C4-2B (cell line): Measurements from ENCODE around the gene COX18.
A peak's percentile ranks its signal among the peaks of the same experiment; 100 is the strongest.

Experiments used
- H3K27ac ChIP-seq: fragments of 450-650 bp; 2 replicates; pipeline ENCODE4 v1.5.1; 2017
- ZFX ChIP-seq: fragments of 450-650 bp; IDR thresholded peaks from 2 replicates; pipeline ENCODE4 v1.6.1; 2017
- TF ChIP-seq, protein P1 (sequence below): fragments of 450-650 bp; conservative IDR thresholded peaks from 2 replicates; pipeline ENCODE4 v1.5.1; 2017; ENCODE audit warnings: mild to moderate bottlenecking

The COX18 gene, protein sequence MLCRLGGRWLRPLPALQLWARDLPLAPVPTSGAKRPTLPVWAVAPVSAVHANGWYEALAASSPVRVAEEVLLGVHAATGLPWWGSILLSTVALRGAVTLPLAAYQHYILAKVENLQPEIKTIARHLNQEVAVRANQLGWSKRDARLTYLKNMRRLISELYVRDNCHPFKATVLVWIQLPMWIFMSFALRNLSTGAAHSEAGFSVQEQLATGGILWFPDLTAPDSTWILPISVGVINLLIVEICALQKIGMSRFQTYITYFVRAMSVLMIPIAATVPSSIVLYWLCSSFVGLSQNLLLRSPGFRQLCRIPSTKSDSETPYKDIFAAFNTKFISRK

DNA sequence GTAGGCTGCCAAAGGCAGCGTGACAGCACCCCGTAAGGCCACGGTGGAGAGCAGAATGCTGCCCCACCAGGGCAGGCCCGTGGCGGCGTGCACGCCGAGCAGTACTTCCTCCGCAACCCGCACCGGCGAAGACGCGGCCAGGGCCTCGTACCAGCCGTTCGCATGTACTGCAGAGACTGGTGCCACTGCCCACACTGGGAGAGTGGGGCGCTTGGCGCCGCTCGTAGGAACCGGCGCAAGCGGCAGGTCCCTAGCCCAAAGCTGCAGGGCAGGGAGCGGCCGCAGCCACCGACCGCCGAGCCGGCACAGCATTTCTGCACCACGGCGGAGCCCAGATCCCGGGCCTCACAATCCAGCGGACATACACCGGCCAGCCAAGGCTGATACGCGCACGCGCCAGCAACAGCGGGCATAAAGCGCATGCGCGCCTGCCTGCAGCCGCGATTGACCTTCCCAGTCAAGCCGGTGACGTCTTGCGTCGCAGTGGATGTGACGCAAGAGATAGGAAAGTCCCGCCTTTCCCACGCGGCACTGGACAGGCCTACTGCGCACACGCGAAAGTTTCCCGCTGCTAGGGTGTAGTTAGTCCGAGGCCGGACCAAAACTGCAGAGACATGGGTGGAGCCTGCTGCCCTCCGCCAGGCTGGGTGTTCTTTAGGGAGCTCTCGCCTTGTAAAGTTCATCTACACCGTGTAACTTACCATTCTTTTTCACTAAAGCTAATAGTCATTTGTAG, at the start of gene COX18:
COX18 (minus strand) TSS at position 379 of the 736 bp plus-strand sequence; CDS start at position 312, 67 bp downstream.
- TF ChIP-seq ZFX, result peak; percentile 95
- TF ChIP-seq, protein P1, sequence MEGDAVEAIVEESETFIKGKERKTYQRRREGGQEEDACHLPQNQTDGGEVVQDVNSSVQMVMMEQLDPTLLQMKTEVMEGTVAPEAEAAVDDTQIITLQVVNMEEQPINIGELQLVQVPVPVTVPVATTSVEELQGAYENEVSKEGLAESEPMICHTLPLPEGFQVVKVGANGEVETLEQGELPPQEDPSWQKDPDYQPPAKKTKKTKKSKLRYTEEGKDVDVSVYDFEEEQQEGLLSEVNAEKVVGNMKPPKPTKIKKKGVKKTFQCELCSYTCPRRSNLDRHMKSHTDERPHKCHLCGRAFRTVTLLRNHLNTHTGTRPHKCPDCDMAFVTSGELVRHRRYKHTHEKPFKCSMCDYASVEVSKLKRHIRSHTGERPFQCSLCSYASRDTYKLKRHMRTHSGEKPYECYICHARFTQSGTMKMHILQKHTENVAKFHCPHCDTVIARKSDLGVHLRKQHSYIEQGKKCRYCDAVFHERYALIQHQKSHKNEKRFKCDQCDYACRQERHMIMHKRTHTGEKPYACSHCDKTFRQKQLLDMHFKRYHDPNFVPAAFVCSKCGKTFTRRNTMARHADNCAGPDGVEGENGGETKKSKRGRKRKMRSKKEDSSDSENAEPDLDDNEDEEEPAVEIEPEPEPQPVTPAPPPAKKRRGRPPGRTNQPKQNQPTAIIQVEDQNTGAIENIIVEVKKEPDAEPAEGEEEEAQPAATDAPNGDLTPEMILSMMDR, result no peak

DNA sequence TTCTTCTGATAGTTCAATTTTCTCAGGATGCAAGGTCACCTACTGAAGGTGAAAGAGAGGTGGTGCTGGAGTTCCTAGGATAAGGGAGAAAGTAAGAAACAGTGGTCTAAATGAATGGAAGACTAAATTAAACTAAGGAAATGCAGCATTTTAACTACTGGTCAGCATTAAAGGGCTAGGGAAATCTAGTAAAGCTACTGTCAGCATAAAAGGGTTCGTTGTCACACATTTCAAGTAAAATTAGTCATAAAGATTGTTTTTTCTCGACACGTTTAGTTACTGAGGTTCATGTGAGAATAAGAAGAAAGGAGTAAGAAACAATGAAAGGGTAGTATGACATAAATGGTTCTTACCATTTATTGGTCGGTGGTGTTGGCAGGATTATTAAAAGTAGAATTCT, 40.0 kb upstream of the COX18 start:
- no peak for TF ChIP-seq ZFX
- TF ChIP-seq, protein P1, result no peak
- H3K27ac ChIP-seq, result no peak overlapping the region

More for the DNA sequence above, at the start of gene COX18:
- H3K27ac ChIP-seq, result peak within 1 kb of the TSS; percentile 98

DNA sequence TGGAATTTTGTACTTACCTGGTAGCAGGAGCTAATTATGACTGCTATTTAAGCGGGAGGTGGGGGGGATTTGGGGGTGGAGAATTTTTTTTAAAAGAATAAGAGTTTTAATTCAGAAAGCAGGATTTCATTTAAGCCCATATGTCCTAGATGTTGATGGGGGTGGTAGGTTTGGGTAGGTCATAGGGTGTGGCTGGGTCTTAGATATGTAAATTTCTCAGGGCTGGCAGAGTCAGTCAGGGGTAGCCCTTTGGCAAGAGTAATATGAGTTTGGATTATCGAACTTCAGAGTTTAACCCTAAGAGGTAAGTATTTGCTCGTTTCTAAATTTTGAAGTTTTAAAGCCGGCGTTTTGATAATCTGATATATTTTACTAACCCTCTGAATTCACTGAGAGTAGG, 35.2 kb upstream of the COX18 start:
- TF ChIP-seq ZFX, result no peak
- TF ChIP-seq, protein P1, result no peak
- no peak overlapping the region for H3K27ac ChIP-seq

DNA sequence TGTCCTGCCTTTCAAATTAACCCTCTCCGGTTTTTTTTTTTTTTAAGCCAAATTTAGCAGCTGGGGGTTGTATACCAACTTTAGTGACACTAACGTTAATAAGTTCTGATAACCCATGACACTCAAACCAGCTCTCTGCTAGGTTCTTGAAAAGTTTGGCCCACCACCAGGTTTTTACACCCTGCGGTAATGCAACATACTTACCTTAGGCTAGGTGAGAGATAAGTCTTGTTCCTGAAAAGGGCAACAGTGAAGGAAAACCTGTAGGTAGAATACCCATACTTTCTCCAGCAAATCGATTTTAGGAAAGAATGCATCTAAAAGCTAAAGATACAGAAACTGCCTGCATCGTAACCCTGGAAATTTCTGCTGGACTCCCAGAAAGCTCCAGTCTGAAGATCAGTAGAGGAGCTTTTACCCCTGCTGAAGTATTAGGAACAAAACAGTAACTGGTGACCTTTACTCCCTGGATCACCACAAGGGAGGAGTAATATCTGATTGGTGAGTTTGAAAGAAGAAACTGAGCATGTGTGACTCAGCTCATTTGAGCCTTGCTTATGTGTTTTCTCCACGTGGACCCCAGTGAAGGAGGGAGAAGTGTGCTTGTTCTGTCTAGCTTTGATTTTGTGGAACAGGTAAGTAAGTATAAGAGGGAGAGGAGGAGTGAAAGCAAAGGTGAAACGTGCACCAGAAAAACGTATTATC, 34.4 kb upstream of the COX18 start:
- TF ChIP-seq, protein P1, result no peak
- no peak for TF ChIP-seq ZFX
- no peak overlapping the region for H3K27ac ChIP-seq

DNA sequence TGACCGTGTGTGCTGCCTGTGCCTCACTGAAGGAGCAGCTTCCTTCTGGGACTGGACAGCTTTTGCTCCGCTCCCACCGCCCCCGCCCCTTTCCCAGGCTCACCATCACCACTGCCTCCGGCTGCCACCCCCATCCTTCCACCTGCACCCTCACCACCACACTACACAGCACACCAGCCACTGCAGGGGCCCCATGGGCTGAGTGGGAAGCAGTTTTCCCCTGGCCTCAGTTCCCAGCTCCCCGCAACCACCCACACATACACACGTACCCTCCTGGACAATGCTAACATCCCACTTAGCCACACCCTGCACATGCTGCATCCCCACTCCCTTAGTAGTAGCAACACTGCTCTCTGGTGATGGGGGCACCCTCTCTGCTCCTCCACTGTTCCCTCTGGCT, 29.6 kb upstream of the COX18 start:
- TF ChIP-seq ZFX, result no peak
- TF ChIP-seq, protein P1, result no peak
- H3K27ac ChIP-seq, result no peak overlapping the region

DNA sequence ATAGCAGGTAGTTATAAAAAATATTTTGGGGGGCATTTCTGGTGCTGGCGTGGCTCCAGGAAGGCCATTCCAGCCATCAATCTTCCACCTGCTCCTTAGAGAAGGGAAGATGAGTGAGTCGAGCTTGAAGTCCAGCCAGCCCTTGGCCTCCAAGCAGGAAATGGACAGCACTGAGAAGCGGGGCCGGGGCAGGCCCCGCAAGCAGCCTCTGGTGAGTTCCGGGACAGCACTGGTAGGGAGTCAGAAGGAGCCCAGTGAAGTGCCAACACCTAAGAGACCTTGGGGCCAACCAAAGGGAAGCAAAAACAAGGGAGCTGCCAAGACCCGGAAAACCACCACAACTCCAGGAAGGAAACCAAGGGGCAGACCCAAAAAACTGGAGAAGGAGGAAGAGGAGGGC, 29.2 kb upstream of the COX18 start:
- TF ChIP-seq ZFX, result no peak
- H3K27ac ChIP-seq, result no peak overlapping the region

DNA sequence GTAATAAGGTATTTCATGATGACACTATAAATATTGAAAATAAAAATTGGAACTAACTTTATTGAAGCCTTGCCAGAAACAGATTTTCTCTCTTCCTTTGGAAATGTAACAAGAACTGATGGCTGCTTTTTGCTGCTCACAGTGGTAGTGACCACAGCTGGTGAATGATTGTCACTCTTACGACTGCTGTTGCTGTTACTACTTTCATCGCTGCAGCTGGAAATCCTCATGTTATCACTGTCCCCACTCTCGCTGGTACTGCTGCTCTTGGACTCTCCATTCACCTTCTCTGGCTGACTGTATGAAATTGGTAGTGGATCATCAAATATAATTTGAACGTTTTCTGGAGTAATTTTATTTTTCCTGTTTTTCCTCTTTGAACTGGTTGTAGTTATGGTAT, 28.5 kb upstream of the COX18 start:
- TF ChIP-seq ZFX, result no peak
- TF ChIP-seq, protein P1, result no peak
- no peak overlapping the region for H3K27ac ChIP-seq
